Right lobe of liver (tissue), 6 donors: ENCODE data around the gene CNDP1. TPM values are rescaled to one million over a fixed set of nuclear protein-coding genes. Genes with fewer than 3 reads are reported as not detected.
A peak's percentile ranks its signal among the peaks of the same experiment; 100 is the strongest.

ENCODE experiments used
- ATAC-seq, 4 donors: fragments of 200-7000 bp; cut with Tn5 transposase; one replicate each; pipeline ENCODE4 v1.9.1; 2020; ENCODE audit warnings: mild to moderate bottlenecking in 4 of 4, moderate library complexity in 4 of 4
- DNase-seq, 3 donors: peaks; one replicate each; pipeline ENCODE4 v3.0.0-alpha.2; 2020
- H3K27ac ChIP-seq, 3 donors: fragments of 200-600 bp; one replicate each; pipeline ENCODE4 v1.8.0; 2022
- H3K27me3 ChIP-seq, 2 donors: fragments of 200-600 bp; one replicate each; pipeline ENCODE4 v1.8.0; 2022
- H3K36me3 ChIP-seq, 4 donors: fragments of 200-600 bp; sonication (generic) in 1 of 4; one replicate each; pipeline versions ENCODE4 v1.5.1 to v1.8.0; 2017 to 2022; ENCODE audit warnings: control low read depth in 1 of 4
- H3K4me1 ChIP-seq, 4 donors: fragments of 200-600 bp; sonication (generic) in 1 of 4; one replicate each; pipeline versions ENCODE4 v1.5.1 to v1.8.0; 2017 to 2022; ENCODE audit warnings: control low read depth in 1 of 4
- H3K4me3 ChIP-seq, 3 donors: fragments of 200-600 bp; one replicate each; pipeline ENCODE4 v1.8.0; 2022
- H3K9me3 ChIP-seq, 4 donors: fragments of 200-600 bp; sonication (generic) in 1 of 4; one replicate each; pipeline versions ENCODE4 v1.5.1 to v1.8.0; 2017 to 2022; ENCODE audit warnings: control low read depth in 1 of 4
- CTCF ChIP-seq, 4 donors: fragments of 200-600 bp in 3 of 4; fragments of 450-650 bp in 1 of 4; IDR thresholded peaks; one replicate each; pipeline versions ENCODE4 v1.5.1 to v1.8.0; 2016 to 2022; ENCODE audit warnings: antibody characterized with exemption in 4 of 4, mild to moderate bottlenecking in 2 of 4
- POLR2A ChIP-seq: fragments of 450-650 bp; IDR thresholded peaks from one replicate; pipeline ENCODE4 v1.6.1; 2017; ENCODE audit warnings: antibody characterized with exemption, mild to moderate bottlenecking
- WGBS: methylation state at CpG from one replicate; pipeline ENCODE4 v1.1.6; 2018; ENCODE audit warnings: low coverage, low lambda C conversion rate; ENCODE audit not compliant: insufficient coverage; ENCODE audit errors: missing lambda C conversion rate; 5-methylcytosine and 5-hydroxymethylcytosine counted together
- intact Hi-C, 2 donors: fragments of 100-400 bp; cut with DNase I; formaldehyde crosslinking; loops; one replicate each; pipeline versions ENCODE4 v1.11.2 to v1.14.1; 2022
- total RNA-seq, 6 experiments: library from RNA; depleted of rRNA in 2 of 6; stranded (reverse); fragments of >200 nt in 2 of 6; fragmentation: NEBNext Ultra II Directional in 3 of 6; extraction: Animal tissue kit (Norgen Biotek cat#: 25700) in 3 of 6; gene quantifications; one replicate each; pipeline versions ENCODE4 v1.1.0 to v1.2.4, GENCODE V29; 2016 to 2023
- donor health status: DM: no; HTN: yes; CAD: no.
- donor health status: DM: no; HTN: no; CAD: no.
- donor health status: DM: no; HTN: no; CAD: no.
- donor health status: DM: no; HTN: yes; CAD: no.
- donor health status: DM: no; HTN: yes; CAD: no.

CNDP1 gene
- total RNA-seq, 6 experiments from 2014 or later = 10.4 to 61.4 (median 28.4) TPM

GRCh38 chr18:74526488-74526887 lies 7.8 kb upstream of the CNDP1 start:
- no peak overlapping the region for H3K27ac ChIP-seq
- no peak for TF ChIP-seq CTCF (IDR thresholded peaks at IDR 0.05)
- no peak for TF ChIP-seq POLR2A
- H3K4me3 ChIP-seq = no peak overlapping the region
- intact Hi-C loops = no loop called here
- ATAC-seq = no peak
- H3K9me3 ChIP-seq = no peaks in the 10 kb centered on the region
- no peaks in the 10 kb centered on the region for H3K36me3 ChIP-seq
- H3K27me3 ChIP-seq = no peaks in the 10 kb centered on the region
- H3K4me1 ChIP-seq = no peaks in the 10 kb centered on the region
- no peak for DNase-seq
- 70% methylated on average over 2 of the region's 2 CpGs for WGBS

GRCh38 chr18:74528478-74528877 lies 5.8 kb upstream of the CNDP1 start:
- Histone ChIP-seq H3K4me1 (no peaks in the 10 kb centered on the region), H3K9me3 (no peaks in the 10 kb centered on the region), H3K27me3 (no peaks in the 10 kb centered on the region), H3K27ac (no peak overlapping the region), H3K36me3 (no peaks in the 10 kb centered on the region), H3K4me3 (no peak overlapping the region)
- intact Hi-C loops = no loop called here
- no peak for TF ChIP-seq CTCF (IDR thresholded peaks at IDR 0.05)
- TF ChIP-seq POLR2A = no peak
- 50% methylated on average over 1 of the region's 1 CpG for WGBS
- no peak for ATAC-seq
- no peak for DNase-seq

- TF ChIP-seq CTCF (IDR thresholded peaks at IDR 0.05) (no peak), POLR2A (no peak)
These were observed 5.4 kb upstream of the CNDP1 start for GRCh38 chr18:74528913-74529312.

GRCh38 chr18:74529378-74529777 lies 4.9 kb upstream of the CNDP1 start:
- no peaks in the 10 kb centered on the region for H3K27me3 ChIP-seq
- WGBS = 63% methylated on average over 3 of the region's 6 CpGs

More at GRCh38 chr18:74528913-74529312, 5.4 kb upstream of the CNDP1 start:
- no peak overlapping the region for H3K27ac ChIP-seq
- no peaks in the 10 kb centered on the region for H3K36me3 ChIP-seq
- WGBS = 78% methylated on average over 3 of the region's 3 CpGs
- intact Hi-C loops = no loop called here
- H3K9me3 ChIP-seq = no peaks in the 10 kb centered on the region
- H3K4me3 ChIP-seq = no peak overlapping the region
- H3K27me3 ChIP-seq = no peaks in the 10 kb centered on the region
- DNase-seq = no peak
- no peaks in the 10 kb centered on the region for H3K4me1 ChIP-seq
- ATAC-seq = no peak

More at GRCh38 chr18:74529378-74529777, 4.9 kb upstream of the CNDP1 start:
- no peak for TF ChIP-seq POLR2A
- TF ChIP-seq CTCF (IDR thresholded peaks at IDR 0.05) = no peak
- Histone ChIP-seq H3K36me3 (no peaks in the 10 kb centered on the region), H3K4me3 (no peak overlapping the region), H3K9me3 (no peaks in the 10 kb centered on the region), H3K27ac (no peak overlapping the region), H3K4me1 (no peaks in the 10 kb centered on the region)
- ATAC-seq = no peak
- intact Hi-C loops = no loop called here
- DNase-seq = peak in 1 of 3 donors; percentile 15
